Measurements from ENCODE around the gene MAST2.

DNA sequence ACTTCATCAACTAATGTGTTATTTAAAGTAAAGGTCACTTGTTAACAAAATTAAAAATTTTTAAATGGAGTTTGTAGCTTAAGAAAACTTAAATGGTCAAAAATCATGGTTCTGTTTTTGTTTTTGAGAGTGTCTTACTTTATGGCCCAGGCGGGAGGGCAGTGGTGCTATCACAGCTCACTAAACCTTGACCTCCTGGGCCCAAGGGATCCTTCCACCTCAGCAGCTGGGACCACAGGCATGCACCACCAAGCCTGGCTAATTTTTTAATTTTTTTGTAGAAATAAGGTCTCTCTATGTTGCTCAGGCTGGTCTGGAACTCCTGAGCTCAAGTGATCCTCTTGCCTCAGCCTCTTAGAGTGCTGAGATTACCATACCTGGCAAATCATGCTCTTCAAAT, 111.4 kb downstream of the MAST2 start:
- no peak for TF ChIP-seq POLR2A (IDR thresholded peaks at IDR 0.05; ENCODE audit: low read depth)
- TF ChIP-seq, protein P1, sequence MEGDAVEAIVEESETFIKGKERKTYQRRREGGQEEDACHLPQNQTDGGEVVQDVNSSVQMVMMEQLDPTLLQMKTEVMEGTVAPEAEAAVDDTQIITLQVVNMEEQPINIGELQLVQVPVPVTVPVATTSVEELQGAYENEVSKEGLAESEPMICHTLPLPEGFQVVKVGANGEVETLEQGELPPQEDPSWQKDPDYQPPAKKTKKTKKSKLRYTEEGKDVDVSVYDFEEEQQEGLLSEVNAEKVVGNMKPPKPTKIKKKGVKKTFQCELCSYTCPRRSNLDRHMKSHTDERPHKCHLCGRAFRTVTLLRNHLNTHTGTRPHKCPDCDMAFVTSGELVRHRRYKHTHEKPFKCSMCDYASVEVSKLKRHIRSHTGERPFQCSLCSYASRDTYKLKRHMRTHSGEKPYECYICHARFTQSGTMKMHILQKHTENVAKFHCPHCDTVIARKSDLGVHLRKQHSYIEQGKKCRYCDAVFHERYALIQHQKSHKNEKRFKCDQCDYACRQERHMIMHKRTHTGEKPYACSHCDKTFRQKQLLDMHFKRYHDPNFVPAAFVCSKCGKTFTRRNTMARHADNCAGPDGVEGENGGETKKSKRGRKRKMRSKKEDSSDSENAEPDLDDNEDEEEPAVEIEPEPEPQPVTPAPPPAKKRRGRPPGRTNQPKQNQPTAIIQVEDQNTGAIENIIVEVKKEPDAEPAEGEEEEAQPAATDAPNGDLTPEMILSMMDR (IDR thresholded peaks at IDR 0.05): no peak
- TF ChIP-seq POLR2AphosphoS5 (IDR thresholded peaks at IDR 0.05): no peak
- TF ChIP-seq EP300 (IDR thresholded peaks at IDR 0.05): no peak

Measured in esophagus muscularis mucosa (tissue), 4 donors.